ENCODE measurements around the gene DIDO1. TPM values are rescaled to one million over a fixed set of nuclear protein-coding genes. Genes with fewer than 3 reads are reported as not detected.
A peak's percentile ranks its signal among the peaks of the same experiment; 100 is the strongest.

Gene DIDO1
- total and polyA plus RNA-seq, 9 of the 15 experiments (the other 6 are each of a cell fraction or from before 2014, with no cell fraction given) = 4.4 to 46.8 (median 31.2) TPM

GRCh38 chr20:62860924-62861691 is 65.2 kb downstream of the DIDO1 start (continued):
- TF ChIP-seq JUND (IDR thresholded peaks at IDR 0.05; ENCODE audit: borderline replicate concordance, low read depth, low read length) (no peak), JUND (tag; IDR thresholded peaks at IDR 0.05; ENCODE audit: borderline replicate concordance, low read depth, low read length) (no peak), RHOXF2B (CRISPR knock-in tag; conservative IDR thresholded peaks at IDR 0.05) (no peak), CTBP1 (IDR thresholded peaks at IDR 0.05; ENCODE audit: borderline replicate concordance) (peak; percentile 69; the same call in 1 of the 2 replicates), ZNF140 (CRISPR knock-in tag; IDR thresholded peaks at IDR 0.05) (no peak), ZNF445 (CRISPR knock-in tag; IDR thresholded peaks at IDR 0.05; ENCODE audit: low read depth) (no peak), POLR3A (IDR thresholded peaks at IDR 0.05; ENCODE audit: borderline replicate concordance, extremely low read depth, insufficient read depth, insufficient read length) (no peak), ZBTB7A (IDR thresholded peaks at IDR 0.05; ENCODE audit: borderline replicate concordance, control insufficient read depth, low read depth, low read length) (no peak; the same call in 1 of the 2 replicates), ZNF165 (CRISPR knock-in tag; IDR thresholded peaks at IDR 0.05; ENCODE audit: borderline replicate concordance) (no peak), SNIP1 (IDR thresholded peaks at IDR 0.05; ENCODE audit: low read depth) (no peak), STAG1 (CRISPR knock-in tag; IDR thresholded peaks at IDR 0.05; ENCODE audit: borderline replicate concordance) (no peak), SMARCA4 (IDR thresholded peaks at IDR 0.05) (no peak), MBD1 (CRISPR knock-in tag; IDR thresholded peaks at IDR 0.05) (no peak), MLLT1 (IDR thresholded peaks at IDR 0.05) (no peak), TAF7 (tag; IDR thresholded peaks at IDR 0.05) (no peak), POLR3G (IDR thresholded peaks at IDR 0.05; ENCODE audit: extremely low read depth, insufficient read length, insufficient replicate concordance) (no peak), ZNF511 (CRISPR knock-in tag; IDR thresholded peaks at IDR 0.05) (no peak), ZBTB8A (IDR thresholded peaks at IDR 0.05; ENCODE audit: partially characterized antibody) (no peak), CXXC5 (CRISPR knock-in tag; IDR thresholded peaks at IDR 0.05) (peak; percentile 51), ZBTB43 (CRISPR knock-in tag; IDR thresholded peaks at IDR 0.05) (no peak), ZNF408 (CRISPR knock-in tag; IDR thresholded peaks at IDR 0.05; ENCODE audit: low read depth) (no peak), RB1 (IDR thresholded peaks at IDR 0.05; ENCODE audit: low read depth) (peak; percentile 65)

All from K562 (cell line).